Glutamatergic neuron (in vitro differentiated cells): ENCODE data around the gene H1-8. TPM values are rescaled to one million over a fixed set of nuclear protein-coding genes. Genes with fewer than 3 reads are reported as not detected.

Experiments used
- DNase-seq: peaks from one replicate; pipeline ENCODE4 v3.0.0; 2022
- H3K27ac Mint-ChIP-seq: one replicate; pipeline ENCODE4 v1.8.0; 2020; ENCODE audit warnings: mild to moderate bottlenecking, mixed read lengths, inconsistent platforms; ENCODE audit not compliant: unreplicated experiment
- H3K27me3 Mint-ChIP-seq: one replicate; pipeline ENCODE4 v1.8.0; 2020; ENCODE audit warnings: mild to moderate bottlenecking, moderate library complexity, mixed read lengths, inconsistent platforms; ENCODE audit not compliant: unreplicated experiment
- H3K36me3 Mint-ChIP-seq: one replicate; pipeline ENCODE4 v1.8.0; 2020; ENCODE audit warnings: mild to moderate bottlenecking, mixed read lengths, inconsistent platforms; ENCODE audit not compliant: unreplicated experiment
- H3K4me1 Mint-ChIP-seq: one replicate; pipeline ENCODE4 v1.8.0; 2020; ENCODE audit warnings: mild to moderate bottlenecking, low read depth, mixed read lengths, inconsistent platforms; ENCODE audit not compliant: unreplicated experiment
- H3K4me3 Mint-ChIP-seq: one replicate; pipeline ENCODE4 v1.8.0; 2020; ENCODE audit warnings: mild to moderate bottlenecking, mixed read lengths, inconsistent platforms; ENCODE audit not compliant: unreplicated experiment
- H3K9me3 Mint-ChIP-seq: one replicate; pipeline ENCODE4 v1.8.0; 2020; ENCODE audit warnings: mild to moderate bottlenecking, moderate library complexity, mixed read lengths, inconsistent platforms; ENCODE audit not compliant: unreplicated experiment
- total RNA-seq: library from RNA; stranded (reverse); fragmentation: NEBNext Ultra II Directional; extraction: Animal tissue kit (Norgen Biotek cat#: 25700); gene quantifications from one replicate; pipeline ENCODE4 v1.2.1, GENCODE V29; 2021; ENCODE audit not compliant: unreplicated experiment
- TF ChIP-seq, protein P1 (sequence below): fragments of 200-600 bp; sonication (generic); IDR thresholded peaks from one replicate; pipeline ENCODE4 v1.5.0; 2021; ENCODE audit not compliant: partially characterized antibody, unreplicated experiment

Gene H1-8
- total RNA-seq, 1 donor from 2014 or later = not detected

GRCh38 chr3:129558081-129558771 lies 15.3 kb downstream of the H1-8 start:
- TF ChIP-seq, protein P1, sequence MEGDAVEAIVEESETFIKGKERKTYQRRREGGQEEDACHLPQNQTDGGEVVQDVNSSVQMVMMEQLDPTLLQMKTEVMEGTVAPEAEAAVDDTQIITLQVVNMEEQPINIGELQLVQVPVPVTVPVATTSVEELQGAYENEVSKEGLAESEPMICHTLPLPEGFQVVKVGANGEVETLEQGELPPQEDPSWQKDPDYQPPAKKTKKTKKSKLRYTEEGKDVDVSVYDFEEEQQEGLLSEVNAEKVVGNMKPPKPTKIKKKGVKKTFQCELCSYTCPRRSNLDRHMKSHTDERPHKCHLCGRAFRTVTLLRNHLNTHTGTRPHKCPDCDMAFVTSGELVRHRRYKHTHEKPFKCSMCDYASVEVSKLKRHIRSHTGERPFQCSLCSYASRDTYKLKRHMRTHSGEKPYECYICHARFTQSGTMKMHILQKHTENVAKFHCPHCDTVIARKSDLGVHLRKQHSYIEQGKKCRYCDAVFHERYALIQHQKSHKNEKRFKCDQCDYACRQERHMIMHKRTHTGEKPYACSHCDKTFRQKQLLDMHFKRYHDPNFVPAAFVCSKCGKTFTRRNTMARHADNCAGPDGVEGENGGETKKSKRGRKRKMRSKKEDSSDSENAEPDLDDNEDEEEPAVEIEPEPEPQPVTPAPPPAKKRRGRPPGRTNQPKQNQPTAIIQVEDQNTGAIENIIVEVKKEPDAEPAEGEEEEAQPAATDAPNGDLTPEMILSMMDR = no peak
- DNase-seq = no peak
- peaks cover 2% of the 10 kb centered on the region for H3K27me3 Mint-ChIP-seq
- H3K4me3 Mint-ChIP-seq = no peak overlapping the region
- H3K27ac Mint-ChIP-seq = no peak overlapping the region
- peaks cover 5% of the 10 kb centered on the region for H3K36me3 Mint-ChIP-seq
- peaks cover 37% of the 10 kb centered on the region for H3K4me1 Mint-ChIP-seq
- peaks cover 4% of the 10 kb centered on the region for H3K9me3 Mint-ChIP-seq

- Mint-ChIP-seq H3K4me1 (peaks cover 31% of the 10 kb centered on the region), H3K27ac (no peak overlapping the region), H3K36me3 (peaks cover 5% of the 10 kb centered on the region), H3K9me3 (peaks cover 4% of the 10 kb centered on the region), H3K27me3 (peaks cover 4% of the 10 kb centered on the region), H3K4me3 (no peak overlapping the region)
- no peak for DNase-seq
- TF ChIP-seq, protein P1 = no peak
These were observed 16.0 kb downstream of the H1-8 start for GRCh38 chr3:129558772-129559564.

DNA sequence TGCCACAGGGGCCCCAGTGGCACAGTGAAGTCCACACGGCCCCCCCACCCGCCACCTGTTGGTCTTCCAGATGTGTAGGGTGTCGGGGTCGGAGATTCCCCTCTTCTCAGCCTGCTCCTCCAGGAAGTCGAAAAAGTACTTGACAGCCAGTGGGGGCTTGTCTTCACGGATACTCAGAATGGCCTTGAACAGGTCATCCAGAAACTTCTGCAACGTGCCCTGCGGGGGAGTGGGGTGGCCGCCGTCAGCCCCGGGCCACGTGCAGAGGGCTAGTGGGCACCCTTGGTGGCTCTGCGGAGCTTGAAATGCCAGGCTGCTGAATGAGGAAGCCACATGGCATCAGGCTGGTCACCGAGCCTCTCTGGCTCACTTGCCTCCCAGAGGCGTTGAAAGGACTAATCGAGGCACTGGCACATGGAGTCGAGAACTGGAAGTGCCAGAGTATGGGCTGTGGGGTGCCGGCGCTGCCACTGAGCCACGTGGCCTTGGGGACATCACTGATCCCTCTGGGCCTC lies 16.6 kb downstream of the H1-8 start:
- DNase-seq = no peak
- H3K36me3 Mint-ChIP-seq = peaks cover 5% of the 10 kb centered on the region
- H3K9me3 Mint-ChIP-seq = peaks cover 4% of the 10 kb centered on the region
- TF ChIP-seq, protein P1 = no peak
- H3K4me1 Mint-ChIP-seq = peaks cover 25% of the 10 kb centered on the region
- H3K27me3 Mint-ChIP-seq = peaks cover 4% of the 10 kb centered on the region
- H3K4me3 Mint-ChIP-seq = no peak overlapping the region
- H3K27ac Mint-ChIP-seq = no peak overlapping the region

DNA sequence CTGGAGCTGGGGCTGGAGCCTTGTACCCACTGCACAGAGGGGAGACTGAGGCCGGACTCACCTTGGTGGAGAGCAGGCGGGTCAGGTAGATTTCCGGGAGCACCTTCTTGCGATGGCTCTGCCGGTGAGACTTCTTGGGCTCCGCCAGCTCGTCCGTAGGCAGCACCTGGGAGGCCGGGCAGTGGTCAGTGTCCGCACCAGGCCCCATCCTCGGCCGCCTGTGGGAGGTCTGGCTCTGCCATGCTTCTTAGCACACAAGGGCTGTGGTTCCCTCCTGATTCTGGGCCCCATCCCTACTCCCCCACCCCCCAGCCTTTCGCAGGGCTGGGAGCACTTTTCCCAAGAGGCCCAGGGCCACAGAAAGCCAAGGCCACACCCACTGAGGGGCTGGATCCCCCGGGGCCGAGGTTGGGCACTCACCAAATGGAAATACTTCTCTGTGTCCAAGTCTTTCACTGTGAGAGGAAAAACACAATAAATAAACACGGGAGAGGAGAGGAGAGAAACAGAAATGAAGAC lies 17.4 kb downstream of the H1-8 start:
- H3K9me3 Mint-ChIP-seq = peaks cover 4% of the 10 kb centered on the region
- peaks cover 5% of the 10 kb centered on the region for H3K36me3 Mint-ChIP-seq
- H3K27me3 Mint-ChIP-seq = peaks cover 4% of the 10 kb centered on the region
- peak overlapping the region; percentile 72 for H3K27ac Mint-ChIP-seq
- no peak for DNase-seq
- peaks cover 23% of the 10 kb centered on the region for H3K4me1 Mint-ChIP-seq
- peak overlapping the region; percentile 50 for H3K4me3 Mint-ChIP-seq
- TF ChIP-seq, protein P1 = no peak
